ENCODE data around the gene GPATCH8. TPM values are rescaled to one million over a fixed set of nuclear protein-coding genes. Genes with fewer than 3 reads are reported as not detected.

GPATCH8 gene
- total RNA-seq, 1 experiment from 2014 or later, result 22.7 TPM

DNA sequence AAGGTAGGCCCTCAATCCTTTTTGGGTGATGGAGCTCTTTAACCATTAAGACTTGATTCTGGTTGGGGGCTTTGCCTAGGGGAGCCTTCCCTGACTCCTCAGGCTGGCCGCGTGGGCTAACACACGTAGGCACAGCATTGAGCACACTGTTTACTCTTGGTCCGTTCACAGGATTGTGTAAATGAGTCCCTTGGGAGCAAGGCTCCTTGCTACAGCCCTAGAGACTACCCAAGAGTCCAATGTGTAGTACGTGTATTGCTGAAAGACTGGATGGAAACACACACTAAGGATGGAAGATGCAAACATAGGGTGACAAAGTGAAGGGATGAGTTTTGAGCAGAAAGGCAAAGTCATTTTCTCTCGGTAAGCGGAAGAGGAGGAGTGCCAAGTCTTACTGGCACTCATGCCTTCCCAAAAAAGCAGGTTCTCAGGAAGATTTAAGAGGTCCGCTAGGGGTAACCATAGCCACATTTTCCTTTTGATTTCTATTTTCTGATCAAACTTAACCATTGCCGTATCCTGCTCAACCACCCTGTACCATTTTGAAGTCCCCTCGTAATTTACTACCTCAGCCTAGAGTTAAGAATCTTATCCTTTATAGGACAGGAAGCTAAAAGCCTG is 112.8 kb downstream of the GPATCH8 start:
- H3K9me2 ChIP-seq (replicated peaks; ENCODE audit: low read length), result no peaks in the 10 kb centered on the region
- H3F3A ChIP-seq (ENCODE audit: low read length, unreplicated experiment), result no peaks in the 10 kb centered on the region
- no peak overlapping the region for H3K4me3 ChIP-seq (ENCODE audit: low read length)
- ChIA-PET POLR2A (ENCODE audit: unreplicated experiment) (no interaction called here), CTCF (no interaction called here)
- TF ChIP-seq, protein P1, sequence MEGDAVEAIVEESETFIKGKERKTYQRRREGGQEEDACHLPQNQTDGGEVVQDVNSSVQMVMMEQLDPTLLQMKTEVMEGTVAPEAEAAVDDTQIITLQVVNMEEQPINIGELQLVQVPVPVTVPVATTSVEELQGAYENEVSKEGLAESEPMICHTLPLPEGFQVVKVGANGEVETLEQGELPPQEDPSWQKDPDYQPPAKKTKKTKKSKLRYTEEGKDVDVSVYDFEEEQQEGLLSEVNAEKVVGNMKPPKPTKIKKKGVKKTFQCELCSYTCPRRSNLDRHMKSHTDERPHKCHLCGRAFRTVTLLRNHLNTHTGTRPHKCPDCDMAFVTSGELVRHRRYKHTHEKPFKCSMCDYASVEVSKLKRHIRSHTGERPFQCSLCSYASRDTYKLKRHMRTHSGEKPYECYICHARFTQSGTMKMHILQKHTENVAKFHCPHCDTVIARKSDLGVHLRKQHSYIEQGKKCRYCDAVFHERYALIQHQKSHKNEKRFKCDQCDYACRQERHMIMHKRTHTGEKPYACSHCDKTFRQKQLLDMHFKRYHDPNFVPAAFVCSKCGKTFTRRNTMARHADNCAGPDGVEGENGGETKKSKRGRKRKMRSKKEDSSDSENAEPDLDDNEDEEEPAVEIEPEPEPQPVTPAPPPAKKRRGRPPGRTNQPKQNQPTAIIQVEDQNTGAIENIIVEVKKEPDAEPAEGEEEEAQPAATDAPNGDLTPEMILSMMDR (conservative IDR thresholded peaks at IDR 0.05; ENCODE audit: low read depth, low read length), result no peak
- TF ChIP-seq EZH2 (IDR thresholded peaks at IDR 0.05; ENCODE audit: low read length, unreplicated experiment), result no peak
- TF ChIP-seq EZH2phosphoT487 (IDR thresholded peaks at IDR 0.05; ENCODE audit: borderline replicate concordance, low read length), result no peak
- H3K36me3 ChIP-seq (ENCODE audit: low read depth, low read length), result no peaks in the 10 kb centered on the region
- H3K4me1 ChIP-seq (ENCODE audit: insufficient read depth, low read length), result peaks cover 6% of the 10 kb centered on the region
- no peak for DNase-seq
- H3K79me2 ChIP-seq (ENCODE audit: low read length), result no peaks in the 10 kb centered on the region
- no peaks in the 10 kb centered on the region for H3K27me3 ChIP-seq (ENCODE audit: low read length)
- no peak overlapping the region for H3K27ac ChIP-seq (ENCODE audit: low read length)
- no peak overlapping the region for H2AFZ ChIP-seq (ENCODE audit: low read length)
- no peaks in the 10 kb centered on the region for H3K9me3 ChIP-seq (ENCODE audit: low read length)
- H3K9ac ChIP-seq (ENCODE audit: low read length), result no peak overlapping the region
- intact Hi-C loops (cut with micrococcal nuclease), result no loop called here
- BruUV-seq (replicated peaks), result no TSS peak
- H3K4me2 ChIP-seq (ENCODE audit: low read length), result no peak overlapping the region
- ATAC-seq, result no peak
- H4K20me1 ChIP-seq (ENCODE audit: low read length), result no peaks in the 10 kb centered on the region

DNA sequence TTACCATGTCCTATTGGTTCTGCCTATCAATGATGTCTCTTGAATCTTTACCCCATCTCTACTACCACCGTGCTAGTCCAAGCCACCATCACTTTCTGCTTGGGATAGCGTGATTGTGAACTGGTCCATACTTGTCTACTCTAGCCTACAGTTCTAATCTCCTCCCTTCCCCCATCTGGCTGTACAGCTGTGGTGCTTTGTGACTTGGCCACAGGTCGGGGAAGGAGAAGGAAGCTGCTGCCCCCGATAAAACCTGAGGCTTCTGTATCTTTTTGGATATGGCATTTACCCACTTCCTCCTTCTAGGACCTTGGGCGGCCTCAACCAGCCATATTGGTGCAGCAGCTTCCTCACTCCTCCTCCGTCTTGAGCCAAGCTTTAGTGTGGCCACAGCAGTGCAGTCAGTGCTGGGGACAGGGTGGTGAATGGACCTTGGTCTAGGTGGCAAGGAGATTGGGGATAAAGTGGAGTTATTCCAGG is 113.4 kb downstream of the GPATCH8 start:
- no TSS peak for BruUV-seq (replicated peaks)
- Histone ChIP-seq H3K27me3 (ENCODE audit: low read length) (no peaks in the 10 kb centered on the region), H3K9ac (ENCODE audit: low read length) (no peak overlapping the region), H3K4me3 (ENCODE audit: low read length) (no peak overlapping the region), H3K4me2 (ENCODE audit: low read length) (no peak overlapping the region), H3K79me2 (ENCODE audit: low read length) (no peaks in the 10 kb centered on the region), H4K20me1 (ENCODE audit: low read length) (no peaks in the 10 kb centered on the region), H3F3A (ENCODE audit: low read length, unreplicated experiment) (no peaks in the 10 kb centered on the region), H3K9me3 (ENCODE audit: low read length) (no peaks in the 10 kb centered on the region), H2AFZ (ENCODE audit: low read length) (no peak overlapping the region), H3K9me2 (replicated peaks; ENCODE audit: low read length) (no peaks in the 10 kb centered on the region), H3K36me3 (ENCODE audit: low read depth, low read length) (no peaks in the 10 kb centered on the region), H3K4me1 (ENCODE audit: insufficient read depth, low read length) (peaks cover 10% of the 10 kb centered on the region), H3K27ac (ENCODE audit: low read length) (no peak overlapping the region)
- TF ChIP-seq EZH2phosphoT487 (IDR thresholded peaks at IDR 0.05; ENCODE audit: borderline replicate concordance, low read length) (no peak), EZH2 (IDR thresholded peaks at IDR 0.05; ENCODE audit: low read length, unreplicated experiment) (no peak)
- TF ChIP-seq, protein P1 (conservative IDR thresholded peaks at IDR 0.05; ENCODE audit: low read depth, low read length), result no peak
- ChIA-PET POLR2A (ENCODE audit: unreplicated experiment) (no interaction called here), CTCF (no interaction called here)
- DNase-seq, result no peak
- intact Hi-C loops (cut with micrococcal nuclease), result no loop called here
- no peak for ATAC-seq

DNA sequence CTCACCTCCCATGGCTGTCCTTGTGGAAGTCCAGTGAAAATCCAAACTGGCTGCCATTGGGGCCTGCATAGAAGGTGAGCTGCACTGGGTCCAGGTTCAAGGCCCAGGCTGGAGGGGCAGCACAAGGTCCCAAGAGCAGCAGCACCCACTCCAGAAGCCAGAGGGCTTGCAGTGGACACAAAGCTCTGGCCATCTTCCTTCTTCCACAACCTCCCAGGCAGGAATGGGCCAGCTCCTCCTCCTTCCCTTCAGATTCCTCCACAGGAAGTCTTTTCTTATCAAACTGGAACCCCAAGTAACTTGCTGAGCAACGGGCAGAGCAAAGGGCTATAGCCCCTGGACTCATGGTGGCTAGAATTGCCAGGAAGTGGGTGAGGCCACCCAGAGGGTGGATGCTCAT is 113.9 kb downstream of the GPATCH8 start, which contains the start of gene ITGA2B:
Gene ITGA2B, minus strand, starts transcription at position 369 of the 400 bp plus-strand sequence. Its CDS starts 176 bp downstream, at position 193.
- Histone ChIP-seq H3F3A (ENCODE audit: low read length, unreplicated experiment) (no peaks in the 10 kb centered on the region), H3K4me3 (ENCODE audit: low read length) (no peak within 1 kb of the TSS), H3K4me2 (ENCODE audit: low read length) (no peak within 1 kb of the TSS), H3K4me1 (ENCODE audit: insufficient read depth, low read length) (peaks cover 10% of the 10 kb centered on the region), H3K9ac (ENCODE audit: low read length) (no peak within 1 kb of the TSS), H3K79me2 (ENCODE audit: low read length) (no peaks in the 10 kb centered on the region), H3K27me3 (ENCODE audit: low read length) (no peaks in the 10 kb centered on the region), H3K36me3 (ENCODE audit: low read depth, low read length) (no peaks in the 10 kb centered on the region), H3K9me2 (replicated peaks; ENCODE audit: low read length) (no peaks in the 10 kb centered on the region), H4K20me1 (ENCODE audit: low read length) (no peaks in the 10 kb centered on the region), H2AFZ (ENCODE audit: low read length) (no peak within 1 kb of the TSS), H3K9me3 (ENCODE audit: low read length) (no peaks in the 10 kb centered on the region), H3K27ac (ENCODE audit: low read length) (no peak within 1 kb of the TSS)
- TF ChIP-seq EZH2 (IDR thresholded peaks at IDR 0.05; ENCODE audit: low read length, unreplicated experiment), result no peak
- ChIA-PET POLR2A (ENCODE audit: unreplicated experiment) (no interaction called here), CTCF (no interaction called here)
- ATAC-seq (no peak), DNase-seq (no peak)
- intact Hi-C loops (cut with micrococcal nuclease), result no loop called here
- no TSS peak for BruUV-seq (replicated peaks)

All from PC-3 (cell line).